Stimulated activated CD8-positive, alpha-beta memory T cell treated with anti-CD3 and anti-CD28 coated beads, Interleukin-15, amount 100 ng/mL, for 48 hours (primary cell): ENCODE measurements around the gene IGLL5.
A peak's percentile ranks its signal among the peaks of the same experiment; 100 is the strongest.

Experiments used
- DNase-seq, 2 donors: peaks; one replicate each; pipeline ENCODE4 v3.0.0-alpha.2; 2020; ENCODE audit warnings: low read depth in 2 of 2

Gene IGLL5

DNA sequence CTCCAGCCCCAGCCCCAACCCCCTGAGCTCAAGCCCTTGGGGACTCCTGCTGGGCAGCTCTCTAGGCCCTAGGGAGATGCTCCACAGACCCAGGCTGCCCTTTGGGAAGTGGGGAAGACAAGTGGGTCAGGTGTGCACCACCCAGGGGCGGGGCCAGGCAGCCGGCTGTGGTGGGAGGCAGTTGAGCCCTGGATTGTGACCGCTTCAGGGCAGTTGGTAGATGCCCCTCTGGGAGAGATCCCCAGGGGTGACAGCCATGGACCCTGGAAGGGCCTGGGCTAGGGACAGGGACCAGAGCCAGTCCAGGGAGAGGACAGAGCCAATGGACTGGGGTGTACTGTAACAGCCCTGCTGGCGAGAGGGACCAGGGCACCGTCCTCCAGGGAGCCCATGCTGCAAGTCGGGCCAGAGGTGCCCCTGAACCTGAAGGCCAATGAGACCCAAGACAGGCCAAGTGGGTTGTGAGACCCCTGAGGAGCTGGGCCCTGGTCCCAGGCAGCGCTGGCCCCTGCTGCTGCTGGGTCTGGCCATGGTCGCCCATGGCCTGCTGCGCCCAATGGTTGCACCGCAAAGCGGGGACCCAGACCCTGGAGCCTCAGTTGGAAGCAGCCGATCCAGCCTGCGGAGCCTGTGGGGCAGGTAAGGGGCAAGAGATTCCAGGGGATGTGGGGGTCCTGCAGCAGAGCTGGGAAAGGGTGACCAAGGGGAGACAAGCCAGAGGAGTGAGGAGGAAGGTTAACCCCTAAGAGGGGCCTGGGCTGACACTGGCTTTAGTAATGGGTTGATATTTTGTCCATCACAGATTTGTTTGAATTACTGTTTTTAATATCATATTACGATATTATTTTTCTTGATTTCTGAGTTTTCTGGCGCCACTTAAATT is at the start of gene IGLL5:
Gene IGLL5 (plus strand): TSS at position 196 of the 883 bp plus-strand sequence. CDS start 238 bp downstream, at position 434.
- no peak for DNase-seq

GRCh38 chr22:22838148-22838786 is 49.3 kb upstream of the IGLL5 start:
- DNase-seq: no peak

GRCh38 chr22:22839570-22840314 is 47.9 kb upstream of the IGLL5 start:
- DNase-seq: no peak

DNA sequence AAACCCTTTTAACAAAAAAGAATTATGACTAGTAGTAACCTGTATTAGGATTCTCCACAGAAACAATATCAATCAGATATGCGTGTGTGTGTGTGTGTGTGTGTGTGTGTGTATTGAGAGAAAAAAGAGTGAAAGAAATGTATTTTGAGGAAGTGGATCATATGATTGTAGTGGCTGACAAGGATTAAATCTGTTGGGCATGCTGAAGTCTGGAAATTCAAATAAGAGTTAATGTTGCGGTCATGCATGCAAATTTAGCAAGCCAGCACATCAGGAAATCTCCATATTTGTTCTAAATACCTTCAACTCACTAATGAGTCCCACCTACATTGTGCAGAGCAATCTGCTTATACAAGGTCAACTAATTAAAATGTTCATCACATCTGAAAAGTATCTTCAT is 46.8 kb upstream of the IGLL5 start:
- no peak for DNase-seq

GRCh38 chr22:22841598-22841997 is 46.0 kb upstream of the IGLL5 start:
- DNase-seq: no peak

GRCh38 chr22:22842085-22842484 is 45.5 kb upstream of the IGLL5 start:
- no peak for DNase-seq

DNA sequence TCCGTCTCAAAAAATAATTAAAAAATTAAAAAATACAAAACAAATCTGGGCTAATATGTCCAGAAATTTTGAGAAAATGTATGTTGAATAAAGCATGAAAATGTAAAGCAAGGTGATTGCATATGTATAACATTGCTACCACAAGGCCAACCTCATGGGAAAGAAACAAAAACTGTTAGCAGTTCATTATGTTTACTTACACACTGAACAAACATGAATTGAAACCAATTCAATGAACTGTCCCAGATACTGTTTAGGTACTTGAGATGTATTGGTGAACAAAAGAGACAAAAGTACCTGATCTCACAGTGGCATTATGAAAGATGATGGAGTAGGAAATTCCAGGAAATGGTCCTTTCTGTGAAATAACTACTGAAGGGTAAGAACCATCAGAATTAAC is 43.8 kb upstream of the IGLL5 start:
- no peak for DNase-seq

DNA sequence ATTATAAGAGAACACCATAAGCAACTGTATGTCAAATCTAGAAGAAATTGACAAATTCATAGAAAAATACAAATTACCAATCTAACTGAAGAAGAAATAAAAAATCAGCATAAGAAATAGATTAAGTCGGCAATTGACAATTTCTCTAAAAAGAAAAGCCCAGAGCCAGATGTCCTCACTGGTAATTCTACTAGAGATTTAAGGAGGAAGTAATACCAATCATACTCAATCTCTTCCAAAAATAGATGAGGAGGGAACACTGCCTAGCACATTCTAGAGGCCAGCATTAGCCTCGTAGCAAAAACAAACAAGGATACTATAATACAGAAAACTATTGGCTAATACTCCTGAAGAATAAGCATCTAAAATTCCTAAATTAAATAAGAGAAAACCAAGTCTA is 40.4 kb upstream of the IGLL5 start:
- no peak for DNase-seq

DNA sequence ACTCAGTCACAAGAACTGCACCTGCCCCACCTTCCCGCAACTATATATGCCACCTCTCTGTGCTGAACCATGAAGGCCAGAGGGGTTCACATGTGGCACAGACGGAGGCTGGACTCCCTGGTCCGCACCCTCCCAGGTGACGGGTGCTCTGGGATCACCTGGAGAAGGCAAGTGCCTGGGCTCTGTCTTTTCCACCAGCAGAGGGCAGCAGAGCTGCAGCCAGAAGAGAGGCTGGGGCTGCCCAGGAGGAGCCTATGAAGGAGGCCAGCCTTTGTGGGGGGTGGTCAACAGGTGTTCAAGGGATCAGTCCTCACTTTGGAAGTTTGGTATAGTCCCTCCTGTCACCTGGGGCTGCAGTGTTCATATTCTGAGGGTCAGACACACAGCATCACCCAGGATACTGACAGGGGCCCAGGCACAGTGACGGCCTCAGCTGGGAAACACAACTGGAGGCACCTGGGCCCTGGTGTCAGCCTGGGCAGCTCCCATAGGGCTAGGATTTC is 39.2 kb upstream of the IGLL5 start:
- DNase-seq: peak; percentile 44 to 45

DNA sequence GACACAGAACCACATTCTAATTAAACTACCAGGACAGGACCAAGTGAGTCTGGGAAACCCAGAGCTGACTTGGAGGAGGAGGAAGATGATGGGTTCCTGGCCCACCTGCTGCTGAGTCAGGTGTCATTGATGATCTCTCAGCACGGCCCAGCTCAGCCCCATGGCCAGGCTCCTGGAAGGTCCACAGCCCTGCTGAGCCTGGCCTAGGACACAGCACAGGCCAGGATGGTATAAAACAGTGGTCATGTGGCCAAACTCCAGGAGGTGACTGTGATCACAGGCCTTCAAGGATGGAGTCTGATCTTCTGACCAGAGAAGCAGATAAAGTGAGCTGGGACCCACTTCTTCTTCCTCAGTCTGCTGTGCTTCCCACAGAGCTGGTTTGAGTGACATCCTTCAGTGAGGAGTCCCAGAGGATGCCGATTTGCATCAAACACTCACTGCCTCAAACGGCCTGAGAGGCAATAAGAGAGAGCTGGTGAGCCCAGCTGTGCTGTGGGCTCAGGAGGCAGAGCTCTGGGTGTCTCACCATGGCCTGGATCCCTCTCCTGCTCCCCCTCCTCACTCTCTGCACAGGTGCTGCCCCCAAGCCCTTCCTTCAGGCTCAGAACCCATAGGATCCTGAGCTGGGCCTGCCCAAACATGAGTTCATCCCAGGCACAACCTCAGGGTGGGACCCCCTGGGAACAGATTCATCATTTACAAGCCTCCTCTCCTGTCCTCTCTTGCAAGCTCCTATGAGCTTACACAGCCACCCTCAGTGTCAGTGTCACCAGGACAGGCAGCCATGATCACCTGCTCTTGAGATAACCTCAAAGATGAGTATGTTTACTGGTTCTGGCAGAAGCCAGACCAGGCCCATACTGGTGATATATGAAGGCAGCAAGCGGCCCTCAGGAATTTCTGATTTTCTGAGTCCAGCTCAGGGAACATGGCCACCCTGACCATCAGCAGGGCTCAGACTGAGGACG is 37.7 kb upstream of the IGLL5 start:
- no peak for DNase-seq

DNA sequence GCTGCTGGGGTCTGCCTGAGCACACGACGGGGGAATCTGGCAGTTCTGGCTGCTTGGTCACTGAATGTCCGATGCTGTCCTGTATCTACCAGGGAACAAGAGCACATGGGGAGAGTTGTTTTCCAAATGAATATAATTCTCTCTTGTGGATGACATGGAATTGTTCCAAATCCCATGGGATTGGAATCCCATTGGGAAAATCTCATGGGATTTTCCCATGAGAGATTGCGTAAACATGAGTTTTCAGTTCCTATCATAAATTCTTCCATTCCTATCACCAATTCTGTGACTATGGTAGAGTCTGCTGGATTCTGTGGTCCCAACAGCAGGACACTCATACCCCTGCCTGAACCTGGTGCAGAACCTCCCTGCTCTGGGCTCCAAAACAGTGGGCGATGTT is 35.6 kb upstream of the IGLL5 start:
- no peak for DNase-seq

GRCh38 chr22:22853713-22854112 is 33.9 kb upstream of the IGLL5 start:
- DNase-seq: no peak

DNA sequence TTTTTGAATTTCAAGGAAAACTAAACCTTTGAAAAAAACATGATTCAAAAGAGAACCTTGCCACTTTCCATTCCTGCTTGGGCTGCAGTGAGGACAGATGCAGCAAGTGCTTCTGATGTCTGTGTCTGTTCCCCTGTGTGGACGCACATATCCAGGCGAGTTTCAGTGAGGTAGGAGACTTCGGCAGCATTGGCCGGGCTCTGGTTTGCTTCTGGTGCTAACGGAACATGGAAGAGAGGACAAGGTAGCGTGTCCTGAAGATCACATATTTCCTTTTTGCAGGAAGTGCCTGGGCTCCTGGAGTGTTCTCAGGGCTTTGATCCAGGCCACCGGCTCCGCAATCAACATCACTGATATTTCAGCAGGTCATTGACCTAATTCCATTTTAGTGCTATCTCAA is 33.1 kb upstream of the IGLL5 start:
- no peak for DNase-seq

DNA sequence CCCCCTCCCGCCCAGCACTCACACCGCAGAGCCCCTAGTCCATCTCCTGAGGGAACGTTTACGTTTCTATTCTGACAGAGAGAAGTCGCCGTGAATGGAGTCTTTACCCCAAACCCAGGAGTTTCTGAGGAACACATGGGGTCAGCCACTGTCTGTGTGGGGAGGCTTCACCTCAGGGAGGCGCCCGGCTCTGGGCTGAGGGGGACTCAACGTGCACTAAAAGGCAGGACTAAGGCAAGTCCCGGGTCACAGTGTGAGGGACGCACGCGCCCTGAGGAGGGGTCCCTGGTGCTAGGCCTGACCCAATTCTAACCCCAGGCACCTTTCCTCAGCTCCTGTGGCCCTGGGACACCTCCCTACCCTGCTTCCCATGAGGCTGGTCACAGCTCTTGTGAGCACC is 32.5 kb upstream of the IGLL5 start:
- no peak for DNase-seq

- peak; percentile 24 to 31 for DNase-seq
Observed at GRCh38 chr22:22855617-22856308, 31.9 kb upstream of the IGLL5 start.

GRCh38 chr22:22856364-22856763 is 31.3 kb upstream of the IGLL5 start:
- DNase-seq: no peak

DNA sequence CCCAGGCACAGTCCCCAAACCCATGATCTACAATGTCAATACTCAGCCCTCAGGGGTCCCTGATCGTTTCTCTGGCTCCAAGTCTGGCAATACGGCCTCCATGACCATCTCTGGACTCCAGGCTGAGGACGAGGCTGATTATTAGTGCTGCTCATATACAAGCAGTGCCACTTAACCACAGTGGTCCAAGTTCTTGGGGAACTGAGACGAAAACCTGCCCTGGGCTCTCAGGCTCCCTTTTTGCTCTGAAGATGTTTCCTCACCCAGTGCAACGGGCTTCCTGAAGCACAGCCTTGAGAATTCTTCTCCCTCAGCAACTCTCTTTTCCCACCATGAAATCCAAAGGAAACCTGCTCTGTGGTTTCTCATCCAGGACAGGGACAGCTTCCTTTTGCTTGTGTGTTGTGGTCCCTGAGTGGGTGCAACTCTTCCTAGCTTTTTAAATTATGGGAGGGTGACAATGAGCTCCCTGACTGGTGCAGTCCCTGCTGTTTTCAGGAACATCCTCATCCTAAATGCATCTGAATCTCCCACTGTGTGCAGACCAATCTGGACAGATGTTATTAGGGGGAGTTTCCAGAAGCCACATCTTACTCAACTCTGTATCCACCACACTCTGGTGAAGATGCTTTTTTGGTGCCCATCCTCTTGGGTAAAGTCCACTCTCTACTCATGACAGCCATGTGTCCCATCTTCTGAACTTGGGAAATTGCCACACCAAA is 30.6 kb upstream of the IGLL5 start:
- no peak for DNase-seq

DNA sequence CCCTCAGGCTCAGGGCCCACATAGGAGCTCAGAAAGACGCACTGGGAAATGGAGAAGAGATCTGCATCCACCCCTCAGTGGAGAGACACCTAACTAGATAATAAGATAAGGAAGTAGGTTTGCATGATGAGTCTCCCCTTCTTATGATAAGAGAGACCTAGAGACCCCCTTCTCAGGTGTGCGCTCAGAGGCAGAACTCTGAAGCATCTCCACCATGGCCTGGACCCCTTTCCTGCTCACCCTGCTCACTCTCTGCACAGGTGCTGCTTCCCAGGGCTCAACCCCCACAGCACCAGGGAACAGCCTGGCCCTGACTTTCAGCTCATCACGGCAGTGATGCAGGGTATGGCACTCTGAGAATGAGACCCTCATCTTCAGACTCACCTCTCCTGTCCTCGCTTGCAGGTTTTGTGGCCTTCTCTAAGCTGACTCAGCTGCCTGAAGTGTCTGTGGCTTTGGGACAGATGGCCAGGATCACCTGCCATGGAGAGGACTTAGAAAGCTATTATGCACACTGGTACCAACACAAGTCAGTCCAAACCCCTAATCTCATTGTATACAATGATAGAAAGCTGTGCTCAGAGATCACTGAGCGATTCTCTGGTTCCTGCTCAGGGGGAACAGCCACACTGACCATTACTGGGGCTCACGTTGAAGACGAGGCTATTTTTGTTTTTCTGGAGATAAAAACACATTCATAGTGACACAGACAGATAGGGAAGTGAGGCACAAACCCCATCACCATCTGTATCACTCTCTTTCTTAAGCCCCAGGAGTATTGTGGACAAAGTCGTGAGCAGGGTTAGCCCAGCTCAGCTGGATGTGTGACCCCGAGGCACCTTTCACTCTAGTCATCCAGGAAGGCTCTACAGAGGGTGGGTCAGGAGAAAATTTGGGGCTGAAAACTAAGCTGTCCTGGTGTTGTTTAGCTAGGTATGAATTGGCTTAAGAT is 29.7 kb upstream of the IGLL5 start:
- DNase-seq: no peak

GRCh38 chr22:22858559-22858937 is 29.1 kb upstream of the IGLL5 start:
- no peak for DNase-seq
